Measurements from ENCODE around the gene TLR9. TPM values are rescaled to one million over a fixed set of nuclear protein-coding genes. Genes with fewer than 3 reads are reported as not detected.

TLR9 gene
- total RNA-seq, 4 donors from 2014 or later = 0.14 to 1.5 TPM; not detected in 2

- intact Hi-C loops (cut with DNase I; ENCODE audit: low total_unique reads) = no loop called here
- H3K9me3 ChIP-seq = no peaks in the 10 kb centered on the region
- no peaks in the 10 kb centered on the region for H3K36me3 ChIP-seq
- no peaks in the 10 kb centered on the region for H3K27me3 ChIP-seq
- H3K4me1 ChIP-seq = peaks cover 11 to 18% of the 10 kb centered on the region in 2 donors
- H3K27ac ChIP-seq = peak overlapping the region; percentile 92 to 94
- no peak for DNase-seq
- TF ChIP-seq POLR2A (IDR thresholded peaks at IDR 0.05) (no peak), CTCF (IDR thresholded peaks at IDR 0.05) (no peak)
- H3K4me3 ChIP-seq = peak overlapping the region; percentile 85 to 99
Observed at GRCh38 chr3:52238193-52238760, 12.8 kb upstream of the TLR9 start.

GRCh38 chr3:52237657-52238172, 12.3 kb upstream of the TLR9 start:
- DNase-seq = peak; percentile 89 to 92
- Histone ChIP-seq H3K4me1 (peaks cover 11 to 18% of the 10 kb centered on the region in 2 donors), H3K27me3 (no peaks in the 10 kb centered on the region), H3K9me3 (no peaks in the 10 kb centered on the region), H3K27ac (peak overlapping the region; percentile 92 to 94), H3K4me3 (peak overlapping the region; percentile 6 to 85), H3K36me3 (no peaks in the 10 kb centered on the region)
- TF ChIP-seq CTCF (IDR thresholded peaks at IDR 0.05) (peak in 1 of 4 experiments; percentile 15), POLR2A (IDR thresholded peaks at IDR 0.05) (peak in 1 of 2 donors; percentile 22)
- intact Hi-C loops (cut with DNase I; ENCODE audit: low total_unique reads) = no loop called here

- H3K27ac ChIP-seq = peak overlapping the region; percentile 92 to 94
- TF ChIP-seq CTCF (IDR thresholded peaks at IDR 0.05) (no peak), POLR2A (IDR thresholded peaks at IDR 0.05) (no peak)
- H3K4me1 ChIP-seq = peaks cover 11 to 18% of the 10 kb centered on the region in 2 donors
- no peaks in the 10 kb centered on the region for H3K9me3 ChIP-seq
- no peaks in the 10 kb centered on the region for H3K36me3 ChIP-seq
- no peaks in the 10 kb centered on the region for H3K27me3 ChIP-seq
- H3K4me3 ChIP-seq = no peak overlapping the region
- intact Hi-C loops (cut with DNase I; ENCODE audit: low total_unique reads) = no loop called here
- DNase-seq = no peak
Observed at GRCh38 chr3:52237006-52237656, 11.7 kb upstream of the TLR9 start.

- no peak for TF ChIP-seq CTCF (IDR thresholded peaks at IDR 0.05)
- TF ChIP-seq POLR2A (IDR thresholded peaks at IDR 0.05) = no peak
- no peaks in the 10 kb centered on the region for H3K27me3 ChIP-seq
- H3K27ac ChIP-seq = peak overlapping the region; percentile 92 to 94
- no peaks in the 10 kb centered on the region for H3K9me3 ChIP-seq
- no peak overlapping the region for H3K4me3 ChIP-seq
- intact Hi-C loops (cut with DNase I; ENCODE audit: low total_unique reads) = no loop called here
- H3K4me1 ChIP-seq = peaks cover 11 to 18% of the 10 kb centered on the region in 2 donors
- H3K36me3 ChIP-seq = no peaks in the 10 kb centered on the region
- peak in 1 of 2 donors; percentile 15 for DNase-seq
Observed at GRCh38 chr3:52236424-52236886, 11.0 kb upstream of the TLR9 start.

Data from uterus (tissue), 4 donors.